IMR-90 (cell line): ENCODE measurements around the gene MCCD1. TPM values are rescaled to one million over a fixed set of nuclear protein-coding genes. Genes with fewer than 3 reads are reported as not detected.

Experiments
- ATAC-seq: fragments of 200-7000 bp; cut with Tn5 transposase; 2 replicates; pipeline ENCODE4 v1.9.1; 2020; ENCODE audit warnings: low read depth, mild to moderate bottlenecking, moderate library complexity
- BruUV-seq: library from RNA; stranded (reverse); fragments of 400-500 nt; replicated peaks from 2 replicates; lab custom pipeline; 2021; lab: Mats Ljungman, UMichigan
- CTCF ChIA-PET: fragments of 300-600 bp; formaldehyde crosslinking; extraction: SDS; loops from one replicate; lab custom pipeline; 2021; ENCODE audit warnings: antibody characterized with exemption; lab: Yijun Ruan, JAX
- POLR2A ChIA-PET: fragments of 300-600 bp; sonication (Branson Sonifier 250); formaldehyde crosslinking; loops from one replicate; lab custom pipeline; 2022; ENCODE audit warnings: antibody characterized with exemption; ENCODE audit not compliant: unreplicated experiment; lab: Charles Lee
- DNase-seq: peaks from one replicate; pipeline ENCODE4 v3.0.0; 2013
- H2AFZ ChIP-seq: replicated peaks from 2 replicates; pipeline ENCODE3; 2013; ENCODE audit warnings: low read length, mild to moderate bottlenecking; ENCODE audit not compliant: poor library complexity
- H2AK5ac ChIP-seq: 2 replicates; pipeline ENCODE4 v1.6.1; 2013; ENCODE audit warnings: low read depth, low read length, inconsistent platforms
- H2AK9ac ChIP-seq: replicated peaks from 2 replicates; pipeline ENCODE3; 2013; ENCODE audit warnings: mild to moderate bottlenecking, low read depth, low read length, moderate library complexity; ENCODE audit not compliant: poor library complexity
- H2BK120ac ChIP-seq: 2 replicates; pipeline ENCODE4 v1.6.1; 2013; ENCODE audit warnings: low read depth, low read length, inconsistent platforms
- H2BK15ac ChIP-seq: 3 replicates; pipeline ENCODE4 v1.6.1; 2013; ENCODE audit warnings: low read depth, low read length, inconsistent platforms
- H2BK20ac ChIP-seq: 2 replicates; pipeline ENCODE4 v1.6.1; 2013; ENCODE audit warnings: low read depth, mild to moderate bottlenecking, inconsistent platforms, low read length, moderate library complexity
- H2BK5ac ChIP-seq: 2 replicates; pipeline ENCODE4 v1.6.1; 2013; ENCODE audit warnings: mild to moderate bottlenecking, low read depth, low read length, inconsistent platforms; ENCODE audit not compliant: poor library complexity, severe bottlenecking
- H3K14ac ChIP-seq: replicated peaks from 2 replicates; pipeline ENCODE4 v1.6.1; 2013; ENCODE audit warnings: low read depth, low read length, inconsistent platforms
- H3K18ac ChIP-seq: 2 replicates; pipeline ENCODE4 v1.6.1; 2013; ENCODE audit warnings: low read depth, low read length, control low read depth
- H3K23ac ChIP-seq: 2 replicates; pipeline ENCODE4 v1.6.1; 2013; ENCODE audit warnings: low read depth, low read length, inconsistent platforms
- H3K27ac ChIP-seq: 2 replicates; pipeline ENCODE4 v1.5.1; 2013; ENCODE audit warnings: mild to moderate bottlenecking, control low read depth, low read length; ENCODE audit not compliant: insufficient read depth
- H3K27me3 ChIP-seq: 2 replicates; pipeline ENCODE4 v1.6.1; 2013; ENCODE audit warnings: low read length; ENCODE audit not compliant: control insufficient read depth, insufficient read depth
- H3K36me3 ChIP-seq: 2 replicates; pipeline ENCODE4 v1.6.1; 2013; ENCODE audit warnings: low read length, mixed read lengths; ENCODE audit not compliant: control insufficient read depth, insufficient read depth
- H3K4ac ChIP-seq: 2 replicates; pipeline ENCODE4 v1.6.1; 2013; ENCODE audit warnings: low read depth, low read length, inconsistent platforms
- H3K4me1 ChIP-seq: 2 replicates; pipeline ENCODE4 v1.6.1; 2013; ENCODE audit warnings: low read length, mixed read lengths; ENCODE audit not compliant: control insufficient read depth, insufficient read depth
- H3K4me2 ChIP-seq: 2 replicates; pipeline ENCODE4 v1.6.1; 2013; ENCODE audit warnings: low read depth, mild to moderate bottlenecking, control low read depth, low read length, moderate library complexity
- H3K4me3 ChIP-seq: 2 replicates; pipeline ENCODE4 v1.5.1; 2013; ENCODE audit warnings: low read depth, mild to moderate bottlenecking, control low read depth, low read length, moderate library complexity; ENCODE audit not compliant: insufficient read depth
- H3K56ac ChIP-seq: 2 replicates; pipeline ENCODE4 v1.6.1; 2013; ENCODE audit warnings: low read length, inconsistent platforms; ENCODE audit not compliant: insufficient read depth; ENCODE audit errors: extremely low read depth
- H3K79me1 ChIP-seq, 2 experiments: 2 replicates each; pipeline ENCODE4 v1.6.1; 2013; ENCODE audit warnings: low read length in 2 of 2, inconsistent platforms in 1 of 2, low read depth in 1 of 2
- H3K9ac ChIP-seq: 2 replicates; pipeline ENCODE4 v1.6.1; 2013; ENCODE audit warnings: low read depth, low read length, control low read depth
- H3K9me1 ChIP-seq: 2 replicates; pipeline ENCODE4 v1.6.1; 2013; ENCODE audit warnings: low read length, inconsistent platforms; ENCODE audit not compliant: insufficient read depth
- H3K9me3 ChIP-seq: 2 replicates; pipeline ENCODE4 v1.6.1; 2013; ENCODE audit warnings: low read length; ENCODE audit not compliant: control insufficient read depth, insufficient read depth
- H4K20me1 ChIP-seq: 2 replicates; pipeline ENCODE4 v1.6.1; 2013; ENCODE audit warnings: low read length, inconsistent platforms; ENCODE audit not compliant: insufficient read depth
- H4K5ac ChIP-seq: 2 replicates; pipeline ENCODE4 v1.6.1; 2013; ENCODE audit warnings: mild to moderate bottlenecking, low read depth, low read length, control low read depth
- H4K8ac ChIP-seq, 2 experiments: 2 replicates each; pipeline ENCODE4 v1.6.1; 2013; ENCODE audit warnings: low read depth in 2 of 2, low read length in 2 of 2, control low read depth in 1 of 2, inconsistent platforms in 1 of 2
- H4K91ac ChIP-seq: 2 replicates; pipeline ENCODE4 v1.6.1; 2013; ENCODE audit warnings: low read depth, low read length, inconsistent platforms; ENCODE audit not compliant: insufficient read depth
- CEBPB ChIP-seq: IDR thresholded peaks from 2 replicates; pipeline ENCODE4 v1.6.1; 2012; ENCODE audit warnings: low read depth, low read length, improper control_type of control experiment
- CHD1 ChIP-seq: IDR thresholded peaks from 2 replicates; pipeline ENCODE4 v1.6.1; 2012; ENCODE audit warnings: low read depth, low read length, improper control_type of control experiment
- MAFK ChIP-seq: IDR thresholded peaks from 2 replicates; pipeline ENCODE4 v1.6.1; 2012; ENCODE audit warnings: low read depth, low read length, improper control_type of control experiment
- MXI1 ChIP-seq: IDR thresholded peaks from 2 replicates; pipeline ENCODE4 v1.6.1; 2012; ENCODE audit warnings: low read depth, mild to moderate bottlenecking, low read length, moderate library complexity, borderline replicate concordance
- NFE2L2 ChIP-seq: fragments of 150-350 bp; IDR thresholded peaks from 2 replicates; pipeline ENCODE4 v1.6.1; 2016; ENCODE audit warnings: low read depth, mild to moderate bottlenecking, low read length
- POLR2A ChIP-seq: IDR thresholded peaks from 2 replicates; pipeline ENCODE4 v1.6.1; 2012; ENCODE audit warnings: mild to moderate bottlenecking, low read depth, low read length
- RAD21 ChIP-seq: IDR thresholded peaks from 2 replicates; pipeline ENCODE4 v1.6.1; 2012; ENCODE audit warnings: low read length, improper control_type of control experiment
- RCOR1 ChIP-seq: IDR thresholded peaks from 2 replicates; pipeline ENCODE4 v1.6.1; 2012; ENCODE audit warnings: mild to moderate bottlenecking, low read length, improper control_type of control experiment; ENCODE audit not compliant: insufficient replicate concordance
- WGBS, 2 experiments: methylation state at CpG; one replicate each; pipeline versions ENCODE4 v1.1.5 to v1.1.7; 2013; ENCODE audit warnings: missing lambda C conversion rate in 2 of 2; ENCODE audit not compliant: insufficient read length in 1 of 2; ENCODE audit errors: extremely low coverage in 2 of 2; 5-methylcytosine and 5-hydroxymethylcytosine counted together
- dilution Hi-C: fragments of 300-500 bp; cut with HindIII; formaldehyde crosslinking; loops from one replicate; pipeline ENCODE4 v1.14.3; 2018; ENCODE audit warnings: low sequenced_read_pairs; ENCODE audit not compliant: unreplicated experiment
- in situ Hi-C: fragments of 300-500 bp; cut with MboI; formaldehyde crosslinking; loops from 3 replicates; pipeline ENCODE4 v1.14.3; 2019; ENCODE audit warnings: low sequenced_read_pairs, inconsistent platforms, mixed read lengths
- intact Hi-C: fragments of 100-400 bp; cut with micrococcal nuclease; formaldehyde crosslinking; loops from 2 replicates; pipeline ENCODE4 v1.10.0; 2022
- polyA plus RNA-seq, 3 experiments: library from polyadenylated mRNA; depleted of rRNA; stranded (reverse); fragments of >200 nt; gene quantifications; 2 replicates each; pipeline ENCODE4 v1.2.3, GENCODE V29; 2012; ENCODE audit warnings: low replicate concordance in 1 of 3
- total RNA-seq: library from RNA; depleted of rRNA; stranded (reverse); fragments of >200 nt; gene quantifications from 2 replicates; pipeline ENCODE4 v1.2.3, GENCODE V29; 2012
- TF ChIP-seq, protein P1 (sequence below): fragments of 150-350 bp; IDR thresholded peaks from 2 replicates; pipeline ENCODE4 v1.6.1; 2017; ENCODE audit warnings: mild to moderate bottlenecking, antibody characterized with exemption, low read length, low read depth

Gene MCCD1
- total and polyA plus RNA-seq, 2 of the 4 experiments (the other 2 are of a cell fraction), result not detected

- in situ Hi-C loops, result no loop called here
Observed at GRCh38 chr6:31532644-31533454, 4.1 kb downstream of the MCCD1 start.

More at GRCh38 chr6:31532644-31533454, 4.1 kb downstream of the MCCD1 start:
- H3K4me1 ChIP-seq, result no peaks in the 10 kb centered on the region
- POLR2A ChIA-PET, result no interaction called here
- H4K8ac ChIP-seq, result no peak overlapping the region
- dilution Hi-C loops, result no loop called here
- no peak overlapping the region for H3K9ac ChIP-seq
- no peak overlapping the region for H3K56ac ChIP-seq
- peaks cover 86% of the 10 kb centered on the region for H4K20me1 ChIP-seq
- peaks cover 36 to 67% of the 10 kb centered on the region in 2 experiments for H3K79me1 ChIP-seq
- intact Hi-C loops, result no loop called here
- DNase-seq (no peak), ATAC-seq (no peak)
- no peak overlapping the region for H2BK120ac ChIP-seq
- H2BK5ac ChIP-seq, result no peak overlapping the region
- 60% methylated on average over 1 of the region's 9 CpGs; no CpG with 5 or more reads in 1 of the 2 experiments for WGBS, 2 experiments
- H4K91ac ChIP-seq, result no peak overlapping the region
- no peak overlapping the region for H3K4me2 ChIP-seq
- no peak overlapping the region for H2BK15ac ChIP-seq
- no peak overlapping the region for H3K4ac ChIP-seq
- CTCF ChIA-PET, result interaction anchor here (0.6 to 0.9 kb wide), 2 partner anchors 8 to 64 kb away, joined by 3 to 4 read pairs; partner anchors contain the start of gene DDX39B
- H3K23ac ChIP-seq, result no peak overlapping the region
- BruUV-seq, result no TSS peak
- H2BK20ac ChIP-seq, result no peak overlapping the region
- H3K14ac ChIP-seq, result no peak overlapping the region
- no peak overlapping the region for H3K18ac ChIP-seq
- no peak overlapping the region for H2AFZ ChIP-seq
- H3K9me1 ChIP-seq, result 0 out of 2 replicates have a peak, but pooled peaks cover 5% of the 10 kb centered on the region
- no peaks in the 10 kb centered on the region for H3K27me3 ChIP-seq
- H3K4me3 ChIP-seq, result no peak overlapping the region
- no peak overlapping the region for H3K27ac ChIP-seq
- H3K9me3 ChIP-seq, result no peaks in the 10 kb centered on the region
- peaks cover 76% of the 10 kb centered on the region for H3K36me3 ChIP-seq
- H2AK5ac ChIP-seq, result no peak overlapping the region
- no peak for TF ChIP-seq RCOR1
- no peak for TF ChIP-seq MXI1
- TF ChIP-seq RAD21, result no peak
- TF ChIP-seq POLR2A, result no peak
- TF ChIP-seq, protein P1, sequence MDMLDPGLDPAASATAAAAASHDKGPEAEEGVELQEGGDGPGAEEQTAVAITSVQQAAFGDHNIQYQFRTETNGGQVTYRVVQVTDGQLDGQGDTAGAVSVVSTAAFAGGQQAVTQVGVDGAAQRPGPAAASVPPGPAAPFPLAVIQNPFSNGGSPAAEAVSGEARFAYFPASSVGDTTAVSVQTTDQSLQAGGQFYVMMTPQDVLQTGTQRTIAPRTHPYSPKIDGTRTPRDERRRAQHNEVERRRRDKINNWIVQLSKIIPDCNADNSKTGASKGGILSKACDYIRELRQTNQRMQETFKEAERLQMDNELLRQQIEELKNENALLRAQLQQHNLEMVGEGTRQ, result no peak
- TF ChIP-seq CEBPB, result no peak
- no peak for TF ChIP-seq CHD1
- TF ChIP-seq MAFK, result no peak
- no peak for TF ChIP-seq NFE2L2
- no peak overlapping the region for H4K5ac ChIP-seq
- no peak overlapping the region for H2AK9ac ChIP-seq
